HL-60/S4 treated with phorbol 12-myristate 13-acetate at 8.2 ng/mL for 4 days and 3 days (cell line): ENCODE measurements around the gene EAF2.

Experiments
- in situ Hi-C: fragments of 300-500 bp; cut with MboI; formaldehyde crosslinking; loops from 2 replicates; pipeline ENCODE4 v1.15.0; 2022; ENCODE audit warnings: low sequenced_read_pairs

Gene EAF2

DNA sequence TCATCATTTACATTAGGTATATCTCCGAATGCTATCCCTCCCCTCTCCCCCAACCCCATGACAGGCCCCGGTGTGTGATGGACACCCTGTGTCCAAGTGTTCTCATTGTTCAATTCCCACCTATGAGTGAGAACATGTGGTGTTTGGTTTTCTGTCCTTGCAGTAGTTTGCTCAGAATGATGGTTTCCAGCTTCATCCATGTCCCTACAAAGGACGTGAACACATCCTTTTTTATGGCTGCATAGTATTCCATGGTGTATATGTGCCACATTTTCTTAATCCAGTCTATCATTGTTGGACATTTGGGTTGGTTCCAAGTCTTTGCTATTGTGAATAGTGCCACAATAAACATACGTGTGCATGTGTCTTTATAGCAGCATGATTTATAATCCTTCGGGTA lies 22.8 kb downstream of the EAF2 start:
- in situ Hi-C loops, result loop anchor here (25.0 kb wide), 1 partner anchor 405 kb away; no protein-coding TSS in a partner anchor

DNA sequence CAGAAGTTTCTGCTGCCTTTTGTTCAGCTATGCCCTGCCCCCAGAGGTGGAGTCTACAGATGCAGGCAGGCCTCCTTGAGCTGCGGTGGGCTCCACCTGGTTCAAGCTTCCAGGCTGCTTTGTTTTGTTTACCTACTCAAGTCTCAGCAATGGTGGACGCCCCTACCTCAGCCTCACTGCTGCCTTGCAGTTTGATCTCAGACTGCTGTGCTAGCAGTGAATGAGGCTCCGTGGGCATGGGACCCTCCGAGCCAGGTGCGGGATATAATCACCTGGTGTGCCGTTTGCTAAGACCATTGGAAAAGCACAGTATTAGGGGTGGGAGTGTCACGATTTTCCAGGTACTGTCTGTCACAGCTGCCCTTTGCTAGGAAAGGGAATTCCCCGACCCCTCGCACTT lies 28.2 kb downstream of the EAF2 start:
- in situ Hi-C loops, result loop anchor here (25.0 kb wide), 1 partner anchor 399 kb away; no protein-coding TSS in a partner anchor

DNA sequence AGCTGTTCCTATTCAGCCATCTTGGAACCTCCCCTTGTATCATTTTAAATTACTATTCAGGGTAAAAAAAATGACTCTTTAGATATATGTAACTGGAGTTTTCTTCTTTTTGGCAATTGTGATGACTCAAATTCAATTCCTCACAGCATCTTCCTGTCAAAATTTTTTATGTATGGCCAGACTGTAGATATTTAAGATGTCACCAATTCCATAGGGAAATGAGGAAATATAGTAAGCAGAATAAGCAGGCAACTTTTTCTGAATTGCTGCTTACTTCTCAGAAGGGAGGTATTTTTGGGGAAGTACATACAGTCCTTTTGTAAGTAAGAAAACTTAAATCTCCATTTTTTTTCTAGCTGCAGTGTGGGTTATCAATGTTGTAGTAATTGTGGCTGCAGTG lies 28.8 kb downstream of the EAF2 start:
- in situ Hi-C loops, result loop anchor here (25.0 kb wide), 1 partner anchor 398 kb away; no protein-coding TSS in a partner anchor

DNA sequence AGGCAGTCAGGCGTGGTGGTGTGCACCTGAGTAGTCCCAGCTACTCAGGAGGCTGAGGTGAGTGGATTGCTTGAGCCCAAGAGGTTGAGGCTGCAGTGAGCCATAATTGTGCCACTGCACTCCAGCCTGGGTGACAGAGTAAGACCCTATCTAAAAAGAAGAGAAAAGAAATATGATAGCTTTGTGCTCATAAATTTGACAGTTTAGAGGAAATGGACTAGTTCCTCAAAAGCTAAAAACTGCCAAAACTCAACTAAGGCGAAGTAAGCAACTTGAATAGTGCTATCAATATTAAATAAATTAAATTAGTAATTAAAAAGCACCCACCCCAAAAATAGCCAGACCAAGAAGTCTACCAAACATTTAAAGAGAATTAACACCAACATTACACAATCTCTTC lies 34.7 kb downstream of the EAF2 start:
- in situ Hi-C loops, result loop anchor here (25.0 kb wide), 1 partner anchor 393 kb away; no protein-coding TSS in a partner anchor

DNA sequence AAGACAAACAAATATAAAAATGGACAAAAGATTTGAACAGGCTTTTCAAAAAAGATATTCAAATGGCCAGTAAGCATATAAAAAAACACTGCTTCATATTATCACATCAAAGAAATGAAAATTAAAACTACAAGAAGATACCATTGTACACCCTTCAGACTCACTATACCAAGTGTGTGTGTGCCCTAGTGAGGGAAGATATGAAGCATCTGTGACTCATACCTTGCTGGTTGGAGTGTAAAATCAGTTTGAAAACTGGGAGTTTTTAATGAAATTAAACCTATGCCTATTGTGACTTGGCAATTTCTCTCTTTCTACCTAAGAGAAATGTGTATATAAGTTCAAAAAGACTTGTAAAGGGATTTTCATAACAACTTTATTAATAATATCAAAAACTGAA lies 35.7 kb downstream of the EAF2 start:
- in situ Hi-C loops, result loop anchor here (25.0 kb wide), 1 partner anchor 392 kb away; no protein-coding TSS in a partner anchor

DNA sequence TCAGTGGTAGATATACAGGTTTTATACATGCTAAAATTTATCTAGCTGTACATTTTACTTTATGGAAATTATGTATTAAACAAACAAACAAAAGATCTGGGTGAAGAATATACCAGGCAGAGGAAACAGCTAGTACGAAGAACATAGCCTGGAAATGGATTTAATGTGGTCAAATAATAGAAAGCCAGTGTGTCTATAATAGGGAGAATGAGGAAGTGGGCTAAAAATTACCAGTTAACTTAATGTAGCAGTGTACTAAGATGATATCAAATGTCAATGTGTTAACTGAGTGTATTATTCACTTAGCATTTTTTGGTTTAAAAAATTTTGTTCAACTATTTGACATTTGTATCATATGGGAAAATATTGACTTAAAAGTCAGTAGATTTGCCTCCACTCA lies 36.4 kb downstream of the EAF2 start:
- in situ Hi-C loops, result loop anchor here (25.0 kb wide), 1 partner anchor 391 kb away; no protein-coding TSS in a partner anchor

DNA sequence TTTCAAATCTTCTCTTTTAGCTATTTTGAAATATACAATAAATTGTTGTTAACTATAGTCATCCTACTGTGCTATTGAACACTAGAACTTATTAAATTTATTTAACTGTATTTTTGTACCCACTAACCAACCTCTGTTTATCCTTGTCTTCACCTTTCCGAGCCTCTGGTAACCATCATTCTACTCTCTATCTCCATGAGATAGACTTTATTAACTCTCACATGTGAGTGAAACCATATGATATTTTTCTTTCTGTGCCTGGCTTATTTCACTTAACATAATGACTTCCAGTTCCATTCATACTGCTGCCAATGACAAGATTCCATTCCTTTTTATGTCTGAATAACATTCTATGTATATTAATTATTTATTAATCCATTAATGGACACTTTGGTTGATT lies 43.4 kb downstream of the EAF2 start:
- in situ Hi-C loops, result no loop called here

DNA sequence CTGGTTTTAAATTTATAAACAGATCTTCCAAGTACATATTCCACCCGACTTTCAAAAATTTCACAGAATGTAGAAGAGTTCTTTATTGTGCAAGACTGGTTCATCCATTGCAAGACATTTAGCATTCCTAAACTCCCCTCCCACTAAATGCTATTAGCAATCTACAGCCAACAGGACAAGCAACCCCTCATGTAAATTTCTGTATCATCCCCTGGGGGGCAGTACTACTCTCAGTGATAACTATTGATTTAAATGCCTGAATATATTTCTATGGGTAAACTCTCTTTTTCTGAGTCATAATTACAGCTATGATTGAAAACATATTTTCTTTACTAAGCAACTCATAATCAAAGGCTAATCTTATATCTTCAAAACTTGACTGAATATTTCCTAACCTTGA lies 48.5 kb downstream of the EAF2 start:
- in situ Hi-C loops, result no loop called here

DNA sequence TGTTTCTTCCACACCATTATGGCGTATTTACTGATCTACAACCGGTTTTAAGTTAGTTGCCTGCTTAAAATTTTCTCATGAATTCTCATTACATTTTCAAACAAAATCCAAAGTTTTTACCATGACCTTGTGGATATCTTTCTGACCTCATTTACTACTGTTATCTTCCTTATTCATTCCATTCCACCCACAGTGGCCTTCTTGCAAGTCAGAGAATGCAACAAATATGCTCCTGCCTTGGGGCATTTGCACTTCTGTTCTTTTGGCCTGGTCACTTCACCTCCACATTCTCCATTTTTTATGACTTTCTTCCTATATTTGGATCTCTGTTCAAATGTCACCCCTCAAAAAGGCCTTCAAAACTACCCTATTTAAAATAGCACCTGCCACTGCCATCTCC lies 50.4 kb downstream of the EAF2 start:
- in situ Hi-C loops, result no loop called here

DNA sequence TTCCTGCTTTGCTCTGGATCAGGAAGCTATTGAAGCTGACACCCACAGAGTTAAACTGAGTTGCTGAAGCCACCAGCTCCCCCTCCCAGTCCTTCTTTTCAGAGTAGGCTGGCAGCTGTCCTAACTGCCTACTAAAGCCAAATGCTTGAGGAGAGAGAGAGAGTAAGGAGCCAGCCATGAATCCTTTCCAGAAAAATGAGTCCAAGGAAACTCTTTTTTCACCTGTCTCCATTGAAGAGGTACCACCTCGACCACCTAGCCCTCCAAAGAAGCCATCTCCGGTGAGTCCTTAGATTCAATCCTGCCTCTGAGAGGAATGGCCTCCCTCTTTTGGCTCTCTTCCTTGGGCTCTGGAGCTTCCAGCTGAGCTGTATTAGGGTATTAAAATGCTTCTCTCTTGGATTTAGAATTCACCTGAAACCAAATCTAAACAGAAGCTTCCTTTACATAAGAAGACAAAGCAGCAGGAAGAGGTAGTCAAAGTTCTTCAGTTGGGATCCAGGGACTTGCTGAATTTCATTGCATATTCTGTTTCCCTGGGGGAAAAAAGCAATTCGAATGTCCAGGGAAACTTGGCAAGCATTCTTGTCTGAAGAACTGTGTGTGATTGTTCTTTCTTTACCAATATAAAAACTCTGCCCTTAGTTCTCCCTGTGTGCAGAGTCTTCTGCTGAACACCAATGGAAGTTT lies 59.4 kb downstream of the EAF2 start, which contains the start of gene SLC15A2:
TSS of gene SLC15A2 (plus strand) at position 101 of the 690 bp plus-strand sequence. CDS start at position 177, 76 bp downstream.
- in situ Hi-C loops, result no loop called here

DNA sequence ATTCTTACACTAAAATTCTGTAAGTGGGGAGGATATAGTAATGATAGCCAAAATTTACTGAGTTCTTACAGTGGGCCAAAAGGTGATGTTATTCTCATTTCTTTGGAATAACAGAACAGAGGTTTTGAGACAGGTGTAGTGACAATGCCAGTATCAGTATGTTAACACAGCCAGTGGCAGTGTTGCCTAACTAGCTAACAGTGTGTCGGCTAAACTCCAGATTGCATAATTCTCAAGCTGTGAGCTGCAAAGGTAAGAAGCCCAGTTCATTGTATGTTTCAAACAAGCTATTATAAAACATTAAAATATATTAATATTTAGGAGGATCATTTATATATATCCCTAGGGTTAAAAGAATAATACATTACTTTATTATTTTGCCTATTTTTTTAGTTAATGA lies 60.1 kb downstream of the EAF2 start:
- in situ Hi-C loops, result no loop called here

DNA sequence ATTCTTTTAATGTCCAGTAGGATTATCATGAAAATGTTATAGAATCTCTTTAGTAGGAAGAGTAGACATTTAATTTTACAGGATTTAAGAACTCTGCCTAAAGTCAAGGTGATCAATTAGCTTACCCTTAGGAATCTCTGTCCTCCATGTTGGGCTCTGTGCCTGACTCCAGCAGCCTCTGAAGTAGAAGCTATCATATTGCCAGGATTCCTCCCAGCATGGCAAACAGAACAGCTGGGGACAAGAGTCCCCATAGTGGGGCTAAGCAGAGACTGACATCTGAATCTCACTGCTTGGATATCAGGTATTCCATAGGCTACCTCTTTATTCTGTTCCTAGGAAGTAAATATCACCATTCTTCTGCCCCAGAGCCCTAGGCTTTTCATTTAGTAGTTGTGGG lies 60.7 kb downstream of the EAF2 start:
- in situ Hi-C loops, result no loop called here

DNA sequence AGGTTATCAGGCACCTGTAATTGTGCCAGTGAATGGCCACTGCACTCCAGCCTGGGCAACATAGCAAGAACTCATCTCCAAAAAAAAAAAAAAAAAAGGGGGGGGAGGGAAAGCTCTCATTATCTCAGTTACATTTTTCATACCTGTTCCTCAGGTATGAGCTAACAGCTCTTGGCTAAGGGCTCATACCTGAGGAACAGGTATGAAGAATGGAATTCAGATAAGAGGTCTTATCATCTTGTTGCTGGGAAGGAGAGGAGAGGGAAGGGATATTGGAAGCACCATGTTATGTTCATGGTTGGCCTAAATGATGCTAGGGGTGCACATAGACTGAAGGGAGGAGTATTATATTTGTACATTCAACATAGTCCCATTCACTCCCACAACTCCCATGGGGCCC lies 61.8 kb downstream of the EAF2 start:
- in situ Hi-C loops, result no loop called here

DNA sequence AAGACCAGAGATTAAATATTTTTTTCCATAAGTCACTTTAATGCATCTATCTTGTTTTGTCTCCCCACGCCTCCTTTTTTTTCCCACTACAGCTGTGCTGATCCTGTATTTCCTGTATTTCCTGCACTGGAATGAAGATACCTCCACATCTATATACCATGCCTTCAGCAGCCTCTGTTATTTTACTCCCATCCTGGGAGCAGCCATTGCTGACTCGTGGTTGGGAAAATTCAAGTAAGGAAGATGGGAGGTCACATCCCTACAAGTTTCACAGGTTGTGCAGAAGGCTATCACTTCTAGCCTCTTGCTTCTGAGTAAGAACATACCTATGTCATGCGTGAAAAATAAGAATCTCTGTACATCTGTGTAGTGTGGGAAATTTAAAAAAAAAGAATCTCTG lies 62.3 kb downstream of the EAF2 start:
- in situ Hi-C loops, result no loop called here

DNA sequence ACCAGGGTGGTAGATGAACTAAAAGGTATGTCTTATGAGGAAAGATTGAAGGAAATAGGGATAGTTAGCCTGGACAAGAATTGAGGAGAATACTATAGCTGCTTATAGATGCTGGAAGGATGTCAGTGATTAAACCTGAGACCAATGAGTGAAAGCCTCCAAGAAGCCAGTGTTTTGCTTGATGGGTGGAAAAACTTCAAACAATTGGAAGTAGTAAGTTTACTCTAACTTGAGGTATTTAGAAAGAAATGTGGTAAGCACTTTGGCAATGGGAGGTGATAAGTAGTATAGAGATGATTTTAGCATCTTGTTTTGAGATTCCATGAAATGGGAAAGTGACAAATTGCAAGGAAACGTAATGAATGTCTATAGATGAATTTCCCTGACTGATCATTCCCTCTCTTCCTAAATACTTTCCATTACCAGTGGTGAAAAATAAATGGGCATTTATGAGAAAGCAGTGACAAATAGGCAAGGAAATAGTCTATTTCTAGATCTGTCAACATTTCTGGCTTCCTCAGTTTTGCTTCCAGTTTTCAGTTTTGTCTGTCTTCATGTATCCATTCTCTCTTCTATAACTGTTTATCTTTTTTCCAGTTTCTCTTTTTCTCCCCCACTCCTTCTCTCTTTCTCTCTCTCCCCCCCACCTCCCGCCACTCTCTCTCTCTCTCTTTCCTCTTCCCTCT lies 78.4 kb downstream of the EAF2 start:
- in situ Hi-C loops, result no loop called here

DNA sequence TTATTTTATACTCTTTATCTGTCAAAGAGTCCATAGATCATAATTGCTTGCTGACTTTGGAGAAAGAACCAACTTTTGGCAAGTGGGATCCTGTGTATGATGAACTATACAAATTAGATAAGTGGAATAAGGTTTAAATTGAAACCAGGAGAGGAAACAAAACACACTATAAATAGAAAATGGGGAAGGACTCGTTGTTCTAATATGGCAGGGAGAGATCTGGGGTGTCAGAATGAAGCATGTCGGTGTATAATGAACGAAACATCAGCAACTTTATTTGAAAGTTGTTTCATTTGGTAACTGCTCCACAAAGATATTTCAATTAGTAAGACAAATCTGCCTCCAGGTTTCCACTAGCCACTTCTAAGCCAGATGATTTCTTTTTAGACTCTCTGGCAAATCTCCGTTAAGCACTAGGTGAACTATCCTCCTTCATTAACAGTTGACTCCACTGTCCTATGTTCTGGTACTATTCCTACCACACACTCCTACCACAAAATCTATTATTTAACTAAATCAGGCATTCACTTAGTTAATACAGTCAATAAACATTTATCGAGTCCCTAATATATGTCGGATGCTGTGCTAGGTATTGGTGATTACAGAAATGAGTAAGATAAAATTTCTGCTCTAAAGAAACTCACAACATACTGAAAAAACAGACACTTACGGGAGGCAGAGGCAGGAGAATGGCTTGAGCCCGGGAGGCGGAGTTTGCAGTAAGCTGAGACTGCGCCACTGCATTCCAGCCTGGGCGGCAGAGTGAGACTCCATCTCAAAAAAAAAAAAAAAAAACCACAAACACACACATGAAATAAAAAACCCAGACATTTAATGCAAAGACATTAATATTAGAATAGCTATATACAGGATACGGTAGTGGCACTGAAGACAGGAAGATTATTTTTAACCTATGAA lies 79.3 kb downstream of the EAF2 start:
- in situ Hi-C loops, result no loop called here

DNA sequence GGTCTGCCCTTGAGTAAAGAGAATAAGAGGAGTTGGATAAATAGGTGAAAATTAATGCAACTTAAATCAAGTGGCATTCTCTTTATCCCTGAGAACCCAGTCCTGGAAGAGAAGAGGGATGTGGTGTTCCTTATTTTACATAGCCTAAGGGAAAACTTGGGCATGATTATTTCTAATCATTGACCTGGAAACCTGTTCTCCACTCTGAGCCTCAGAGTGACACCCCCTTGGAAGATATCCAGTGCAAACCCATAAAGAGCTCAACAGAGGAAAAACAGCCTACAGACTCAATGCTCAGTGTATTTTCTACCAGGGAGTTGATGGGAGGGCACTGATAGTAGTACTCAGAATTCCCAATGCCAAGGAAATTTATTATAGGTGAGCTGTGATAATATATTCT lies 81.2 kb downstream of the EAF2 start:
- in situ Hi-C loops, result no loop called here

DNA sequence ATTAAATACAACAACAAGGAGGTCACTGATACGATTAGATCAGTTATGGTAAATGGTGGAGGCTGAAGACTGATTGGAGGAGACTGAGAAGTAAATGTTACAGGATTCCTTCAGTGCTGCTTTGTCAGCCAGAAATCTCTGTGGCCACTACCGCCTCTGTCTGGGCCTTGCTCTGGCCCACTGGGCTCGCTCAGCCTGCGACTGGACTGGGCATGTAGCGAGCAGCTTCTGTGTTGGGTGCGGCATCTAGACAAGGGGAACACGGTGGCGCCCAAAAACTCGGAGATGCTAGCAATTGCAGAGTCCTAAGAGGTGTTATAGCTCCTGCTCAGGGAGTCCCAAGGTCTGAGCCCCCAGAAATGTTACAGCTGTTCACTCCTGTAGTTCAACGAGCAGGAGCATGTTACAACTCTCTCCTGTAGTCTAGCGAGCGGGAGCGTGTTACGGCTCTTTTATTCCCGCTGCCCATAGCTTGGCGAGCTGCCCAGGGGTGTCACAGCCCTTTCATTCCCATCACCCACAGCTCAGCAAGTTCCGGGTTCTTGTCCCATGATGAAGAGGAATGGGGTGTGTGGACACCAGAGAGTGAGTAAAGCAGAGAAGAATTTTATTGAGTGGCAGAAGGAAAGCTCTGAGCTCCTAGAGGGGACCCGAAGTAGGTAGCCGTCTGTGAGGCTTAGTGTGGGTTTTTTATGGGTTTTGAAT lies 83.9 kb downstream of the EAF2 start:
- in situ Hi-C loops, result no loop called here

DNA sequence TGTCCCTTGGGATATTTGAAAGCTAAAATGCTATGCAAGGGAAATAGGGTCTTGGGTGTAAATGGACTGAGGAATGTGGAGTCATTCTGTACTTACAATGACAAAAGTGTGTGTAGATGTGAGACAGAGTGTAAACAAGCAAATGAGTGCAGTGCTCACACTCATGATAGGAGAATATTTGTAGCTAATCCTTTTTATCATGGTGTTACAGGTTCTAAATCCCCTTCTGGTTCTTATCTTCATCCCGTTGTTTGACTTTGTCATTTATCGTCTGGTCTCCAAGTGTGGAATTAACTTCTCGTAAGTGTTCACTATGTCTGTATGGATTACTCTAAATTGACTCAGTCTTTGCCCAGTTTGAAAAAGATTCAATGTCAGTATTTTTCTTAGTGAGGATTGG lies 89.7 kb downstream of the EAF2 start:
- in situ Hi-C loops, result no loop called here

DNA sequence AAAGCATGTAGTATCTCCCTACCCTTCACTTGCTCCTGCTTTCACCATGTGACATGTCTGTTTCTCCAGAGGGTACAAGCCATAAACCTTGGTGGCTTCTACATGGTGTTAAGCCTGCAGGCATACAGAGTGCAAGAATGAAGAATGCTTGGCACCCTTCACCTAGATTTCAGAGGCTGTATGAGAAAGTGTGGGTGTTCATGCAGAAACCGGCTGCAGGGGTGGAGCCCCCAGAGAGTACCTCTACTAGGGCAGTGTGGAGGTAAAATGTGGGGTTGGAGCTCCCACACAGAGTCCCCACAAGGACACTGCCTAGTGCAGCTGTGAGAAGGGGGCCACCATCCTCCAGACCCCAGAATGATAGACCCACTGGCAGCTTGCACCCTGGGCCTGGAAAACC lies 91.4 kb downstream of the EAF2 start:
- in situ Hi-C loops, result no loop called here
